Smooth muscle cell (in vitro differentiated cells): Measurements from ENCODE around the gene CDK3. TPM values are rescaled to one million over a fixed set of nuclear protein-coding genes. Genes with fewer than 3 reads are reported as not detected.

Experiments
- DNase-seq: peaks from one replicate; lab custom pipeline; 2025; ENCODE audit not compliant: unreplicated experiment; lab: John Stamatoyannopoulos, UW
- H2AFZ ChIP-seq: fragments of 200-600 bp; sonication (generic); 2 replicates; pipeline ENCODE4 v1.6.0; 2016; ENCODE audit warnings: antibody characterized with exemption, low read depth, mild to moderate bottlenecking
- H3F3A ChIP-seq: fragments of 200-600 bp; sonication (generic); 2 replicates; pipeline ENCODE4 v1.6.0; 2017; ENCODE audit warnings: antibody characterized with exemption, low read depth
- H3K27ac ChIP-seq: fragments of 200-600 bp; sonication (generic); 2 replicates; pipeline ENCODE4 v1.5.1; 2016; ENCODE audit warnings: low read depth, mild to moderate bottlenecking
- H3K27me3 ChIP-seq: fragments of 200-600 bp; sonication (generic); 2 replicates; pipeline ENCODE4 v1.6.1; 2016; ENCODE audit warnings: low read depth, mild to moderate bottlenecking
- H3K36me3 ChIP-seq: fragments of 200-600 bp; sonication (generic); 2 replicates; pipeline ENCODE4 v1.5.1; 2016; ENCODE audit warnings: low read depth
- H3K4me1 ChIP-seq: fragments of 200-600 bp; sonication (generic); 2 replicates; pipeline ENCODE4 v1.5.1; 2016; ENCODE audit warnings: low read depth
- H3K4me2 ChIP-seq: fragments of 200-600 bp; sonication (generic); 2 replicates; pipeline ENCODE4 v1.6.0; 2016; ENCODE audit warnings: mild to moderate bottlenecking
- H3K4me3 ChIP-seq: fragments of 200-600 bp; sonication (generic); 2 replicates; pipeline ENCODE4 v1.5.1; 2016; ENCODE audit warnings: mild to moderate bottlenecking
- H3K79me2 ChIP-seq: fragments of 200-600 bp; sonication (generic); 2 replicates; pipeline ENCODE4 v1.6.0; 2016; ENCODE audit warnings: low read depth, mild to moderate bottlenecking
- H3K9ac ChIP-seq: fragments of 200-600 bp; sonication (generic); 2 replicates; pipeline ENCODE4 v1.6.0; 2016; ENCODE audit warnings: low read depth
- H3K9me3 ChIP-seq: fragments of 200-600 bp; sonication (generic); replicated peaks from 2 replicates; pipeline ENCODE4 v1.5.1; 2016; ENCODE audit warnings: low read depth
- H4K20me1 ChIP-seq: fragments of 200-600 bp; sonication (generic); 2 replicates; pipeline ENCODE4 v1.6.0; 2016; ENCODE audit warnings: low read depth
- CTCF ChIP-seq: fragments of 200-600 bp; sonication (generic); IDR thresholded peaks from 2 replicates; pipeline ENCODE4 v1.5.1; 2017; ENCODE audit warnings: borderline replicate concordance, mild to moderate bottlenecking, antibody characterized with exemption; ENCODE audit not compliant: insufficient read depth, poor library complexity, severe bottlenecking
- WGBS: methylation state at CpG from one replicate; pipeline ENCODE4 v1.1.7; 2016; ENCODE audit warnings: low lambda C conversion rate; 5-methylcytosine and 5-hydroxymethylcytosine counted together
- polyA plus RNA-seq: library from polyadenylated mRNA; unstranded; fragments of >200 nt; fragmentation: Nextera tagmentation; extraction: Ambion mirVana; gene quantifications from 2 replicates; pipeline ENCODE4 v1.2.1, GENCODE V29; 2016
- total RNA-seq: library from RNA; depleted of rRNA; stranded (reverse); fragments of >200 nt; gene quantifications from 2 replicates; pipeline ENCODE4 v1.2.3, GENCODE V29; 2014

The CDK3 gene
- total and polyA plus RNA-seq, 2 experiments from 2014 or later: 1.0 to 3.9 TPM

- DNase-seq: no peak
- Histone ChIP-seq H3K27ac (no peak overlapping the region), H3F3A (no peaks in the 10 kb centered on the region), H3K27me3 (no peaks in the 10 kb centered on the region), H3K4me3 (no peak overlapping the region), H4K20me1 (no peaks in the 10 kb centered on the region), H3K4me2 (no peak overlapping the region), H2AFZ (no peak overlapping the region), H3K79me2 (no peaks in the 10 kb centered on the region), H3K9me3 (no peaks in the 10 kb centered on the region), H3K36me3 (no peaks in the 10 kb centered on the region), H3K9ac (no peak overlapping the region), H3K4me1 (no peaks in the 10 kb centered on the region)
- no peak for TF ChIP-seq CTCF
- 96% methylated on average over 28 of the region's 28 CpGs for WGBS
These were observed 22.6 kb downstream of the CDK3 start for GRCh38 chr17:76022973-76023899.

- H3K4me3 ChIP-seq: no peak overlapping the region
- no peaks in the 10 kb centered on the region for H3K27me3 ChIP-seq
- no peaks in the 10 kb centered on the region for H3K36me3 ChIP-seq
- no peak overlapping the region for H2AFZ ChIP-seq
- no peaks in the 10 kb centered on the region for H3K9me3 ChIP-seq
- H3K27ac ChIP-seq: no peak overlapping the region
- DNase-seq: no peak
- H3K9ac ChIP-seq: no peak overlapping the region
- 92% methylated on average over 9 of the region's 9 CpGs for WGBS
- no peaks in the 10 kb centered on the region for H3K4me1 ChIP-seq
- TF ChIP-seq CTCF: no peak
- no peak overlapping the region for H3K4me2 ChIP-seq
- H3F3A ChIP-seq: no peaks in the 10 kb centered on the region
- H4K20me1 ChIP-seq: no peaks in the 10 kb centered on the region
- no peaks in the 10 kb centered on the region for H3K79me2 ChIP-seq
These were observed 23.2 kb downstream of the CDK3 start for GRCh38 chr17:76023900-76024237.

GRCh38 chr17:76024353-76024752 is 23.7 kb downstream of the CDK3 start:
- Histone ChIP-seq H3K9ac (no peak overlapping the region), H3K4me1 (no peaks in the 10 kb centered on the region), H3K36me3 (no peaks in the 10 kb centered on the region), H3K4me3 (no peak overlapping the region), H3K4me2 (no peak overlapping the region), H3K27ac (no peak overlapping the region), H3K9me3 (no peaks in the 10 kb centered on the region), H3K79me2 (no peaks in the 10 kb centered on the region), H2AFZ (no peak overlapping the region), H3F3A (no peaks in the 10 kb centered on the region), H3K27me3 (no peaks in the 10 kb centered on the region), H4K20me1 (no peaks in the 10 kb centered on the region)
- no peak for DNase-seq
- TF ChIP-seq CTCF: no peak
- WGBS: 84% methylated on average over 9 of the region's 9 CpGs

GRCh38 chr17:76025294-76025693 is 24.6 kb downstream of the CDK3 start:
- H3K79me2 ChIP-seq: no peaks in the 10 kb centered on the region
- H3K27ac ChIP-seq: no peak overlapping the region
- no peaks in the 10 kb centered on the region for H4K20me1 ChIP-seq
- WGBS: 90% methylated on average over 12 of the region's 12 CpGs
- TF ChIP-seq CTCF: no peak
- H3F3A ChIP-seq: no peaks in the 10 kb centered on the region
- H3K4me3 ChIP-seq: no peak overlapping the region
- no peak overlapping the region for H2AFZ ChIP-seq
- H3K4me1 ChIP-seq: peaks cover 4% of the 10 kb centered on the region
- H3K27me3 ChIP-seq: no peaks in the 10 kb centered on the region
- H3K4me2 ChIP-seq: no peak overlapping the region
- H3K36me3 ChIP-seq: no peaks in the 10 kb centered on the region
- no peak overlapping the region for H3K9ac ChIP-seq
- H3K9me3 ChIP-seq: no peaks in the 10 kb centered on the region
- no peak for DNase-seq
